ENCODE data around the gene ATP4B.

ATP4B gene

DNA sequence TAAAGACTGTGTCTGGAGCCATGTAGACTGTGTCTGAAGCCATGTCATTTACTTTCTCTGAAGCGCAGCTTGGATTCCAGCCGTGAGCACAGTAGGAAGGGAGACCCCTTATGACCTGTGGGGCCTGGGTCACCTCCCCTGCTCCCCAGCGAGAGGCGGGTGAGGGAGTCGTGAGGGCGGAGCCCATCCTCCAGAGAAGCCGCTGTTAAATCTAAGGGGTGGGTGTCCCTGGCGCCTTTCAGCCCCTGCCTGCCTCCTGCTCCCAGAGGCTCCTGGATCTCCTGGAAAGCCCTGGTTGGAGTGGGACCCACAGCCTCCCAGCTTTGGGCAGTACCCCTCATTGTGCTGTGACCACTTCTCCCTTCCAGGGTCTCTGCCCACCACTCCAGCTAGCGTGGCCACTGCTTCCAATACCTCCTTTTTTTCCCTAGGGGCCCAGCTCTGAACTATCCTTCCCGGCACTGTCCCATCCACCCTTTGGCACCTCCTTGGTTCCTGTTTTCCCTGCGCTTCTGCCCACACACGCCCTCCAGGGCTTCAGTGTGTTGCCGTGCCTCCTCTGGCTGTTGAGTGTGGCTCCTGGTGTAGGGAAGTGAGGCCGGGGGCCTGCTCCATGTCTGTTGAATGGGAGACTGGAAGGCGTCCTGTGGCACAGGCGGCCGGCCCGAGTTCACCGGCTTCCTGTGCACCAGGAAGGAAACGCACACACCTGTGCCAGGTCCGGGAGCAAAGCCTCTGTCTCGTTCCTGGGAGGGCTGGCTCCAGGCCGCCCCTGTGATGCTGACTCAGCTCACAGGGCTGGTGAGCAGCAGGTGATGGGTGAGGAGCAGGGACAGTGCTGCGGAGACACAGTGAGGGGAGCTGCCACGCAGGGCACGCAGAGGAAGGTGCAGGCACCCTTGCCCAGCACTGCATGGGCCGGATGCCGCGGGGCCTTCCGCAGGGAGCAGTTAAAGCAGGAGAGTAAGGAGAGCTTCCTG, 29.4 kb downstream of the ATP4B start:
- no peak for TF ChIP-seq ZNF785 (tag by site-specific recombination; IDR thresholded peaks at IDR 0.05)
- TF ChIP-seq ZNF768 (tag by site-specific recombination; IDR thresholded peaks at IDR 0.05) = no peak
- no peak for TF ChIP-seq ZNF544 (tag by site-specific recombination; IDR thresholded peaks at IDR 0.05)
- TF ChIP-seq ZNF2 (tag by site-specific recombination; IDR thresholded peaks at IDR 0.05) = no peak
- TF ChIP-seq, protein P1, sequence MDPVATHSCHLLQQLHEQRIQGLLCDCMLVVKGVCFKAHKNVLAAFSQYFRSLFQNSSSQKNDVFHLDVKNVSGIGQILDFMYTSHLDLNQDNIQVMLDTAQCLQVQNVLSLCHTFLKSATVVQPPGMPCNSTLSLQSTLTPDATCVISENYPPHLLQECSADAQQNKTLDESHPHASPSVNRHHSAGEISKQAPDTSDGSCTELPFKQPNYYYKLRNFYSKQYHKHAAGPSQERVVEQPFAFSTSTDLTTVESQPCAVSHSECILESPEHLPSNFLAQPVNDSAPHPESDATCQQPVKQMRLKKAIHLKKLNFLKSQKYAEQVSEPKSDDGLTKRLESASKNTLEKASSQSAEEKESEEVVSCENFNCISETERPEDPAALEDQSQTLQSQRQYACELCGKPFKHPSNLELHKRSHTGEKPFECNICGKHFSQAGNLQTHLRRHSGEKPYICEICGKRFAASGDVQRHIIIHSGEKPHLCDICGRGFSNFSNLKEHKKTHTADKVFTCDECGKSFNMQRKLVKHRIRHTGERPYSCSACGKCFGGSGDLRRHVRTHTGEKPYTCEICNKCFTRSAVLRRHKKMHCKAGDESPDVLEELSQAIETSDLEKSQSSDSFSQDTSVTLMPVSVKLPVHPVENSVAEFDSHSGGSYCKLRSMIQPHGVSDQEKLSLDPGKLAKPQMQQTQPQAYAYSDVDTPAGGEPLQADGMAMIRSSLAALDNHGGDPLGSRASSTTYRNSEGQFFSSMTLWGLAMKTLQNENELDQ (tag by site-specific recombination; IDR thresholded peaks at IDR 0.05; ENCODE audit: low read depth) = no peak
- TF ChIP-seq BCL11B (tag by site-specific recombination; IDR thresholded peaks at IDR 0.05; ENCODE audit: low read depth) = no peak
- no peak for TF ChIP-seq ZNF23 (tag by site-specific recombination; IDR thresholded peaks at IDR 0.05; ENCODE audit: borderline replicate concordance)
- no peak for TF ChIP-seq SCRT1 (tag by site-specific recombination; IDR thresholded peaks at IDR 0.05; ENCODE audit: borderline replicate concordance)
- no peak for TF ChIP-seq ZNF302 (tag by site-specific recombination; IDR thresholded peaks at IDR 0.05; ENCODE audit: low read depth)
- TF ChIP-seq GLIS2 (tag by site-specific recombination; IDR thresholded peaks at IDR 0.05) = no peak
- no peak for TF ChIP-seq ZNF48 (tag by site-specific recombination; IDR thresholded peaks at IDR 0.05)
- no peak for TF ChIP-seq ZNF202 (tag by site-specific recombination; IDR thresholded peaks at IDR 0.05; ENCODE audit: borderline replicate concordance)
- Histone ChIP-seq H3K4me1 (ENCODE audit: control insufficient read depth, insufficient read depth, low read length) (no peaks in the 10 kb centered on the region), H3K27ac (ENCODE audit: extremely low read depth, low read depth, low read length) (no peak overlapping the region), H3K9me3 (ENCODE audit: control insufficient read depth, insufficient read depth, low read depth, low read length) (no peaks in the 10 kb centered on the region), H3K36me3 (ENCODE audit: control insufficient read depth in 2 of 2, insufficient read depth in 1 of 2, low read length in 2 of 2) (peaks cover 0 to 100% of the 10 kb centered on the region in 2 experiments; a peak in 2 of 3 replicates), H3K4me3 (ENCODE audit: low read depth, low read length) (no peak overlapping the region)
- POLR2A ChIA-PET = no interaction called here
- CTCF ChIA-PET = no interaction called here

DNA sequence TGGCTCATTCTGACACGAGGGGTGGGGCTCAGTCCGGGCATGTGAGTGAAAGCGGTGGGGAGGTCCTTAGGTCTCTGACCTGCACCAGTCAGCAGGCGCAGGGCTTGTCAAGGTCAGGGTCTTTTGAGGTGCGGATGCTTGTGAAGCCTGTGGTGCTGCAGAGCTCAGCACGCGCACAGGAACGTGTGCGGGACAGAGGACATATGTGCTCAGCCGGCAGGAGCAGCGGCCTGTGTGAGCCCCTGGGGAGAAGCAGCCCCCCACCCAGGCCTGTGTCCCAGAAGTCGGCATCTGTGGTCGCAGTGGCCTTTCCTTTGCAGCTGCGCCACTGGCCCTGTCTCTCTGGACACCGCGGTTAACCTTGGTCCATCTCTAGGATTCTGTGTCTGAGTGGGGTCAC, 30.9 kb downstream of the ATP4B start:
- ChIA-PET POLR2A (no interaction called here), CTCF (no interaction called here)
- Histone ChIP-seq H3K27ac (ENCODE audit: extremely low read depth, low read depth, low read length) (no peak overlapping the region), H3K4me1 (ENCODE audit: control insufficient read depth, insufficient read depth, low read length) (no peaks in the 10 kb centered on the region), H3K4me3 (ENCODE audit: low read depth, low read length) (no peak overlapping the region), H3K36me3 (ENCODE audit: control insufficient read depth in 2 of 2, insufficient read depth in 1 of 2, low read length in 2 of 2) (peaks cover 0 to 100% of the 10 kb centered on the region in 2 experiments; a peak in 1 of 3 replicates), H3K9me3 (ENCODE audit: control insufficient read depth, insufficient read depth, low read depth, low read length) (no peaks in the 10 kb centered on the region)
- TF ChIP-seq ZNF23 (tag by site-specific recombination; IDR thresholded peaks at IDR 0.05; ENCODE audit: borderline replicate concordance) = no peak
- no peak for TF ChIP-seq ZNF654 (tag by site-specific recombination; IDR thresholded peaks at IDR 0.05; ENCODE audit: low read depth)
- TF ChIP-seq ZNF292 (tag by site-specific recombination; IDR thresholded peaks at IDR 0.05; ENCODE audit: borderline replicate concordance, low read depth) = no peak
- TF ChIP-seq, protein P2, sequence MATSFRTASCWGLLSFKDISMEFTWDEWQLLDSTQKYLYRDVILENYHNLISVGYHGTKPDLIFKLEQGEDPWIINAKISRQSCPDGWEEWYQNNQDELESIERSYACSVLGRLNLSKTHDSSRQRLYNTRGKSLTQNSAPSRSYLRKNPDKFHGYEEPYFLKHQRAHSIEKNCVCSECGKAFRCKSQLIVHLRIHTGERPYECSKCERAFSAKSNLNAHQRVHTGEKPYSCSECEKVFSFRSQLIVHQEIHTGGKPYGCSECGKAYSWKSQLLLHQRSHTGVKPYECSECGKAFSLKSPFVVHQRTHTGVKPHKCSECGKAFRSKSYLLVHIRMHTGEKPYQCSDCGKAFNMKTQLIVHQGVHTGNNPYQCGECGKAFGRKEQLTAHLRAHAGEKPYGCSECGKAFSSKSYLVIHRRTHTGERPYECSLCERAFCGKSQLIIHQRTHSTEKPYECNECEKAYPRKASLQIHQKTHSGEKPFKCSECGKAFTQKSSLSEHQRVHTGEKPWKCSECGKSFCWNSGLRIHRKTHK (tag by site-specific recombination; IDR thresholded peaks at IDR 0.05) = no peak
- no peak for TF ChIP-seq ZNF549 (tag by site-specific recombination; IDR thresholded peaks at IDR 0.05)
- no peak for TF ChIP-seq ZNF10 (tag by site-specific recombination; IDR thresholded peaks at IDR 0.05)
